H9 (cell line): Measurements from ENCODE around the gene PMEPA1. TPM values are rescaled to one million over a fixed set of nuclear protein-coding genes. Genes with fewer than 3 reads are reported as not detected.

Source experiments
- DNase-seq: peaks from one replicate; pipeline ENCODE4 v3.0.0-alpha.2; 2017
- H2AFZ ChIP-seq: one replicate; pipeline ENCODE4 v1.6.1; 2013; ENCODE audit warnings: mild to moderate bottlenecking, low read length, control low read depth, moderate library complexity
- H2AK5ac ChIP-seq: 2 replicates; pipeline ENCODE4 v1.6.1; 2013; ENCODE audit warnings: low read length, control low read depth, mixed read lengths; ENCODE audit not compliant: insufficient read length
- H2BK120ac ChIP-seq: one replicate; pipeline ENCODE4 v1.6.1; 2013; ENCODE audit warnings: low read depth, mild to moderate bottlenecking, low read length, control low read depth, inconsistent platforms; ENCODE audit not compliant: poor library complexity, severe bottlenecking
- H2BK12ac ChIP-seq: 2 replicates; pipeline ENCODE4 v1.6.1; 2013; ENCODE audit warnings: low read length, control low read depth, mixed read lengths, low read depth; ENCODE audit not compliant: insufficient read length
- H2BK15ac ChIP-seq: 2 replicates; pipeline ENCODE4 v1.6.1; 2013; ENCODE audit warnings: low read depth, low read length, control low read depth
- H2BK20ac ChIP-seq: one replicate; pipeline ENCODE4 v1.6.1; 2013; ENCODE audit warnings: low read depth, mild to moderate bottlenecking, low read length, control low read depth, inconsistent platforms; ENCODE audit not compliant: poor library complexity, severe bottlenecking
- H2BK5ac ChIP-seq: 2 replicates; pipeline ENCODE4 v1.6.1; 2013; ENCODE audit warnings: low read length, control low read depth, mixed read lengths; ENCODE audit not compliant: insufficient read length
- H3K14ac ChIP-seq: 2 replicates; pipeline ENCODE4 v1.6.1; 2013; ENCODE audit warnings: low read length, control low read depth; ENCODE audit not compliant: insufficient read depth
- H3K18ac ChIP-seq: 2 replicates; pipeline ENCODE4 v1.6.1; 2013; ENCODE audit warnings: low read depth, mild to moderate bottlenecking, mixed read lengths, low read length, control low read depth; ENCODE audit not compliant: insufficient read length
- H3K23ac ChIP-seq: 2 replicates; pipeline ENCODE4 v1.6.1; 2013; ENCODE audit warnings: low read length, control low read depth, mixed read lengths, low read depth; ENCODE audit not compliant: insufficient read length
- H3K23me2 ChIP-seq: 2 replicates; pipeline ENCODE4 v1.6.1; 2013; ENCODE audit warnings: low read depth, mild to moderate bottlenecking, mixed read lengths, low read length, control low read depth; ENCODE audit not compliant: insufficient read length, poor library complexity, severe bottlenecking
- H3K27ac ChIP-seq: 2 replicates; pipeline ENCODE4 v1.5.1; 2013; ENCODE audit warnings: low read length, control low read depth, mixed read lengths, low read depth; ENCODE audit not compliant: insufficient read length
- H3K27me3 ChIP-seq: 2 replicates; pipeline ENCODE4 v1.6.1; 2013; ENCODE audit warnings: low read length, control low read depth, inconsistent platforms; ENCODE audit not compliant: insufficient read depth
- H3K4ac ChIP-seq: 2 replicates; pipeline ENCODE4 v1.6.1; 2013; ENCODE audit warnings: low read depth, mild to moderate bottlenecking, control low read depth, inconsistent platforms, low read length, moderate library complexity
- H3K4me1 ChIP-seq: 2 replicates; pipeline ENCODE4 v1.6.1; 2013; ENCODE audit warnings: low read length, control low read depth, inconsistent platforms; ENCODE audit not compliant: insufficient read depth
- H3K4me2 ChIP-seq: 2 replicates; pipeline ENCODE4 v1.6.1; 2013; ENCODE audit warnings: low read length, control low read depth, mixed read lengths; ENCODE audit not compliant: insufficient read length, insufficient read depth
- H3K56ac ChIP-seq: 2 replicates; pipeline ENCODE4 v1.6.1; 2013; ENCODE audit warnings: low read depth, mild to moderate bottlenecking, mixed read lengths, low read length, control low read depth; ENCODE audit not compliant: insufficient read length
- H3K79me1 ChIP-seq: 2 replicates; pipeline ENCODE4 v1.6.1; 2013; ENCODE audit warnings: low read depth, mild to moderate bottlenecking, moderate library complexity, low read length, control low read depth, inconsistent platforms; ENCODE audit not compliant: insufficient read depth, poor library complexity, severe bottlenecking
- H3K79me2 ChIP-seq: 2 replicates; pipeline ENCODE4 v1.6.1; 2013; ENCODE audit warnings: low read length, control low read depth, inconsistent platforms; ENCODE audit not compliant: insufficient read depth
- H3K9ac ChIP-seq: 2 replicates; pipeline ENCODE4 v1.6.1; 2013; ENCODE audit warnings: low read length, control low read depth, mixed read lengths; ENCODE audit not compliant: insufficient read length; ENCODE audit errors: extremely low read depth
- H3K9me3 ChIP-seq: one replicate; pipeline ENCODE4 v1.6.1; 2013; ENCODE audit warnings: low read depth, low read length, inconsistent platforms; ENCODE audit not compliant: control insufficient read depth
- H3T11ph ChIP-seq: one replicate; pipeline ENCODE4 v1.6.1; 2013; ENCODE audit warnings: mild to moderate bottlenecking, low read length, control low read depth, inconsistent platforms
- H4K20me1 ChIP-seq: one replicate; pipeline ENCODE4 v1.6.1; 2013; ENCODE audit not compliant: control insufficient read depth, insufficient read length, insufficient read depth
- H4K5ac ChIP-seq: 2 replicates; pipeline ENCODE4 v1.6.1; 2013; ENCODE audit warnings: low read depth, mild to moderate bottlenecking, mixed read lengths, low read length, control low read depth; ENCODE audit not compliant: insufficient read length
- H4K8ac ChIP-seq: replicated peaks from 2 replicates; pipeline ENCODE4 v1.6.1; 2013; ENCODE audit warnings: low read length, control low read depth, mixed read lengths, low read depth; ENCODE audit not compliant: insufficient read length
- H4K91ac ChIP-seq: 2 replicates; pipeline ENCODE4 v1.6.1; 2013; ENCODE audit warnings: low read depth, mild to moderate bottlenecking, moderate library complexity, mixed read lengths, low read length, control low read depth; ENCODE audit not compliant: insufficient read length
- H3K27ac Mint-ChIP-seq, 3 experiments: 2 replicates in 2 of 3; 3 replicates in 1 of 3; pipeline ENCODE4 v1.8.0; 2020 to 2021; ENCODE audit warnings: mixed read lengths in 3 of 3, mild to moderate bottlenecking in 1 of 3, moderate library complexity in 1 of 3
- H3K27me3 Mint-ChIP-seq: 2 replicates; pipeline ENCODE4 v1.8.0; 2021; ENCODE audit warnings: low read depth, mild to moderate bottlenecking, moderate library complexity, mixed read lengths
- H3K36me3 Mint-ChIP-seq, 3 experiments: 2 replicates in 2 of 3; 3 replicates in 1 of 3; pipeline ENCODE4 v1.8.0; 2020 to 2021; ENCODE audit warnings: low read depth in 3 of 3, mixed read lengths in 3 of 3; ENCODE audit not compliant: insufficient read depth in 1 of 3
- H3K4me1 Mint-ChIP-seq, 2 experiments: 2 replicates each; pipeline ENCODE4 v1.8.0; 2020; ENCODE audit warnings: mixed read lengths in 2 of 2
- H3K4me3 Mint-ChIP-seq, 2 experiments: 2 replicates in 1 of 2; 3 replicates in 1 of 2; pipeline ENCODE4 v1.8.0; 2020 to 2021; ENCODE audit warnings: mild to moderate bottlenecking in 2 of 2, mixed read lengths in 2 of 2, moderate library complexity in 1 of 2
- H3K9me3 Mint-ChIP-seq, 2 experiments: 2 replicates in 1 of 2; 3 replicates in 1 of 2; pipeline ENCODE4 v1.8.0; 2020; ENCODE audit warnings: mild to moderate bottlenecking in 2 of 2, mixed read lengths in 2 of 2, moderate library complexity in 1 of 2
- CTCF ChIP-seq: fragments of 200-600 bp; sonication (generic); conservative IDR thresholded peaks from 3 replicates; pipeline ENCODE4 v1.8.0; 2021; ENCODE audit warnings: antibody characterized with exemption, mild to moderate bottlenecking
- WGBS: extraction: QIAGEN DNeasy Blood & Tissue Kit; methylation state at CpG from one replicate; pipeline ENCODE4 v1.1.7; 2013; ENCODE audit warnings: missing lambda C conversion rate, low lambda C conversion rate, mixed read lengths; ENCODE audit not compliant: insufficient read length; ENCODE audit errors: extremely low coverage; 5-methylcytosine and 5-hydroxymethylcytosine counted together
- total RNA-seq: library from RNA; stranded (reverse); gene quantifications from 2 replicates; pipeline ENCODE4 v1.2.1, GENCODE V29; 2021

Gene PMEPA1
- total RNA-seq, 1 experiment from 2014 or later, result 34.6 TPM

- Mint-ChIP-seq H3K9me3 (no peaks in the 10 kb centered on the region), H3K4me3 (no peak overlapping the region), H3K27ac (no peak overlapping the region), H3K4me1 (peaks cover 26 to 66% of the 10 kb centered on the region in 2 experiments), H3K36me3 (peaks cover 0 to 4% (median 0%) of the 10 kb centered on the region in 3 experiments; a peak in 2 of 7 replicates), H3K27me3 (no peaks in the 10 kb centered on the region)
- no CpG with 5 or more reads among the region's 7 CpGs for WGBS
- H3K9me3 ChIP-seq, result no peaks in the 10 kb centered on the region
- no peak overlapping the region for H3K27ac ChIP-seq
- no peak overlapping the region for H3K4ac ChIP-seq
- H2BK120ac ChIP-seq, result no peak overlapping the region
- no peak overlapping the region for H3K9ac ChIP-seq
- DNase-seq, result no peak
- no peak overlapping the region for H2BK5ac ChIP-seq
- H3K23ac ChIP-seq, result no peak overlapping the region
- peaks cover 72% of the 10 kb centered on the region; the same call in 1 of the 2 replicates for H3K79me2 ChIP-seq
- H3K4me1 ChIP-seq, result peaks cover 2% of the 10 kb centered on the region; the same call in 1 of the 2 replicates
- H3K23me2 ChIP-seq, result no peaks in the 10 kb centered on the region
- H2BK15ac ChIP-seq, result no peak overlapping the region
- no peak overlapping the region for H2AFZ ChIP-seq
- no peak overlapping the region for H3K56ac ChIP-seq
- no peaks in the 10 kb centered on the region for H3K27me3 ChIP-seq
- H4K91ac ChIP-seq, result no peak overlapping the region
- no peak for TF ChIP-seq CTCF
- H4K20me1 ChIP-seq, result no peaks in the 10 kb centered on the region
- H3K4me2 ChIP-seq, result no peak overlapping the region
- no peak overlapping the region for H2AK5ac ChIP-seq
- no peak overlapping the region for H3T11ph ChIP-seq
- no peak overlapping the region for H3K18ac ChIP-seq
- H2BK12ac ChIP-seq, result no peak overlapping the region
- peaks cover 13% of the 10 kb centered on the region for H3K79me1 ChIP-seq
- H4K8ac ChIP-seq, result no peak overlapping the region
- H2BK20ac ChIP-seq, result no peak overlapping the region
- no peak overlapping the region for H3K14ac ChIP-seq
- H4K5ac ChIP-seq, result no peak overlapping the region
Observed at GRCh38 chr20:57697543-57697942, 12.3 kb downstream of the PMEPA1 start.
